ENCODE data around the gene MCRIP1. TPM values are rescaled to one million over a fixed set of nuclear protein-coding genes. Genes with fewer than 3 reads are reported as not detected.
"Not testable (repeated sequence)": the region's sequence is repeated elsewhere in the genome, so short reads cannot be mapped to it uniquely, and the experiment has no call there.

Gene MCRIP1
- total and polyA plus RNA-seq, 2 experiments from 2014 or later, result 102 to 145 TPM

DNA sequence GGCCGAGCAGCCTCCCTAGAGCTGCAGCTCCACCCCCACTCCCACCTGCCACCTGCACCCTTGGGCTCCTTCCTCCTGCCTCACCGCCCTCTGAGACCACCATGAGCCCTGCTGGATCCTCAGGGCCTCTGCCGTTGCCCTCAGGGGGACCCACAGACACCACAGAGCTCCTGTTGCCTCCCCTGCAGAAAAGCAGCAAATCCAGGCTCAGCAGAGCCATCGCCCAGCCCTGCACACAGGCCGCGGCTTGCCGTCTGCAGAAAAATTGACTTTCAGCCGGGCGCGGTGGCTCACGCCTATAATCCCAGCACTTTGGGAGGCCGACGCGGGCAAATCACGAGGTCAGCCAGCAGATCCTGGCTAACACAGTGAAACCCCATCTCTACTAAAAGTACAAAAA lies 8.8 kb upstream of the MCRIP1 start:
- Histone ChIP-seq H3K36me3 (ENCODE audit: low read depth) (peaks cover 18% of the 10 kb centered on the region; the same call in 1 of the 2 replicates), H2AFZ (no peak overlapping the region), H3K27ac (no peak overlapping the region), H3K27me3 (replicated peaks; ENCODE audit: insufficient read depth) (no peaks in the 10 kb centered on the region), H3K9me2 (ENCODE audit: insufficient read depth) (no peaks in the 10 kb centered on the region), H3K9ac (no peak overlapping the region), H3K4me2 (ENCODE audit: unreplicated experiment) (no peak overlapping the region), H3K79me2 (ENCODE audit: insufficient read depth) (peaks cover 7% of the 10 kb centered on the region; the same call in 1 of the 2 replicates), H3F3A (ENCODE audit: insufficient read depth) (peaks cover 41% of the 10 kb centered on the region), H3K9me3 (ENCODE audit: low read depth) (no peaks in the 10 kb centered on the region), H3K4me1 (ENCODE audit: insufficient read depth) (no peaks in the 10 kb centered on the region), H4K20me1 (ENCODE audit: insufficient read depth) (no peaks in the 10 kb centered on the region), H3K4me3 (no peak overlapping the region)
- TF ChIP-seq EZH2phosphoT487 (IDR thresholded peaks at IDR 0.05; ENCODE audit: insufficient read depth, low read depth) (no peak), EZH2 (IDR thresholded peaks at IDR 0.05; ENCODE audit: insufficient read depth, poor library complexity, severe bottlenecking) (no peak)
- WGBS, 2 experiments (ENCODE audit: low coverage in 1 of 2, low lambda C conversion rate in 2 of 2, missing lambda C conversion rate in 2 of 2), result 86 to 91% methylated on average over 15 of the region's 15 CpGs
- in situ Hi-C loops (cut with MboI), result no loop called here
- DNase-seq, result no peak

DNA sequence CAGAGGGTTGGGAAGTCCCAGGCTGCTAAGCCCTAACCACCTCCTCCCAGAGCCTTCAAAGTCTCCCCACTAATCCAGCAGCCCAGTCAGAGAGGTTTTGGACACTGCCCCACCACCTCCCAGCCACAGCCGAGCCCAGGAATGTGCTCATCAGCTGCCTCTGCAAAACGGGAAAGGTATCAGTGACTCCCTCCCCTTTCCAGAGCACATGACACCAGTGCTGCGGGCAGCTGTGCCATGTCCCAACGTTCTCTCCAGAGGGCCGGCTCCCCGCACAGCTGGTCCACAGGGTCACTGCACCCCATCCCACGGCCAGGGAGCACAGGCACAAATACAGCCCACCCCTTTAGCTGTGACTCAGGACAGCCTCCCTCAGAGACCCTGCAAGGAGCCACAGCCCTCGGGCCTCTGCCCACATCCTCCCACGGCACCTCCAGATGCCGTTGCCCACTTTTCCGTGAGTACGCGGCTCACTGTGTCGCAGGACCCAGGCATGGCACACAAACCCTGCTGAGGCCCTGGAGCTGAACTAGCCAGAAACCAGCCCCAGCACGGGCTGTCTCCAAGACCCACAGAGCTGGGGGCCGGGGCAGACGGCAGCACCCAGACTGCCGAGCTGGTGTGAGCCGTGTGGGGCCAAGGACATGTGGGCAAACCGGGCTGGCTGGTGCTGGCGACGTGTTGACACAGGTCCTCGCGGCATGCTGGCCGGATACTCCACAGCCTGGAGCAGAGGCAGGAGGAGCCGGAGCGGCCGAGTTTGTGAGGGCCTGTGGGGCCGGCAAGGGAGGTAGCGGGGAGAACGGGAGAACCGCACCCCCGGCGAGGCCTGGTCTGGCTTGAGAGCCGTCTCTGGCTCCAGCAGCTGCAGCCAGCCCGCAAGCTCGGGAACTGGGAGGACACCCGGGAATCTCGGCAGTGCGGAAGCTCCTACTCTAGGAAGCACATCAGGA lies 8.0 kb upstream of the MCRIP1 start:
- no peak overlapping the region for H3K4me2 ChIP-seq (ENCODE audit: unreplicated experiment)
- in situ Hi-C loops (cut with MboI), result no loop called here
- DNase-seq, result no peak

DNA sequence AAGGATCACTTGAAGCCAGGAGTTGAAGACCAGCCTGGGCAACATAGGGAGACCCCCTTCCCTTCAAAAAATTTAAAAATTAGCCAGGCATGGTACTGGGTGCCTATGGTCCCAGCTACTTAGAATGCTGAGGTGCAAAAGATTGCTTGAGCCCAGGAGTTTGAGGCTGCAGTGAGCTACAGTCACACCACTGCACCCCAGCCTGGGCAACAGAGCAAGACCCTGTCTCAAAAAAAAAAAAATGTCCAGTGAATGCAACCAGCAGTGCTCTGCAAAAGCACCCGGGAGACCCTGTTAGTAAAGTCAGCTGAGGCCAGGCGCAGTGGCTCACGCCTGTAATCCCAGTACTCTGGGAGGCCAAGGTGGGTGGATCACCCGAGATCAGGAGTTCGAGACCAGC lies 7.0 kb upstream of the MCRIP1 start:
- in situ Hi-C loops (cut with MboI); H3K9me3 ChIP-seq (ENCODE audit: low read depth): not testable (repeated sequence)
- 95 to 99% methylated on average over 5 of the region's 5 CpGs for WGBS, 2 experiments (ENCODE audit: low coverage in 1 of 2, low lambda C conversion rate in 2 of 2, missing lambda C conversion rate in 2 of 2)

More for the DNA sequence above, 8.0 kb upstream of the MCRIP1 start:
- no peak overlapping the region for H2AFZ ChIP-seq
- TF ChIP-seq EZH2 (IDR thresholded peaks at IDR 0.05; ENCODE audit: insufficient read depth, poor library complexity, severe bottlenecking) (no peak), EZH2phosphoT487 (IDR thresholded peaks at IDR 0.05; ENCODE audit: insufficient read depth, low read depth) (no peak)
- no peak overlapping the region for H3K4me3 ChIP-seq
- H3K79me2 ChIP-seq (ENCODE audit: insufficient read depth), result no peaks in the 10 kb centered on the region
- no peaks in the 10 kb centered on the region for H3K9me2 ChIP-seq (ENCODE audit: insufficient read depth)
- peaks cover 34% of the 10 kb centered on the region for H3F3A ChIP-seq (ENCODE audit: insufficient read depth)
- H3K4me1 ChIP-seq (ENCODE audit: insufficient read depth), result no peaks in the 10 kb centered on the region
- no peak overlapping the region for H3K9ac ChIP-seq
- no peaks in the 10 kb centered on the region for H4K20me1 ChIP-seq (ENCODE audit: insufficient read depth)
- H3K27me3 ChIP-seq (replicated peaks; ENCODE audit: insufficient read depth), result no peaks in the 10 kb centered on the region
- no peaks in the 10 kb centered on the region for H3K9me3 ChIP-seq (ENCODE audit: low read depth)
- no peak overlapping the region for H3K27ac ChIP-seq
- H3K36me3 ChIP-seq (ENCODE audit: low read depth), result peaks cover 15% of the 10 kb centered on the region; the same call in 1 of the 2 replicates
- 79 to 81% methylated on average over 38 to 39 of the region's 40 CpGs for WGBS, 2 experiments (ENCODE audit: low coverage in 1 of 2, low lambda C conversion rate in 2 of 2, missing lambda C conversion rate in 2 of 2)

DNA sequence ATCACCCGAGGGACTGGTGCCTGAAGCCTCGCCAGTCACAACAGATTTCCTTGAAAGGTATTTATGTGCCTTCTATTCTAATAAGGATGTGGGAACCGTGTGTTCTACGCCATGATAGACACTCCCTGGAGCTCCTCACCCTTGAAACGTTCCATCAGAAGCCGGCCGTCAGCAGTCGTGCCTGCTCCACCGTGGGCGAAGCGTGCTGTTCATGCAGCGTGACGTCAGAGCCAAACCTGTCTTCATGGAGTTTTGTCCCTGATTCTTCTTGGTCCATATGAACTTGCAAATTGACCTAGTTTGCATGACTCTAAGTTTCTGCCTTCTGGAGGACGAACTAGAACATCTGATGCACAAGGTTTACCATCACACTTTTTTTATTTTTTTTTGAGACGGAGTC lies 6.2 kb upstream of the MCRIP1 start:
- H3K36me3 ChIP-seq (ENCODE audit: low read depth), result peaks cover 8% of the 10 kb centered on the region; the same call in 1 of the 2 replicates
- WGBS, 2 experiments (ENCODE audit: low coverage in 1 of 2, low lambda C conversion rate in 2 of 2, missing lambda C conversion rate in 2 of 2), result 85 to 87% methylated on average over 14 to 15 of the region's 15 CpGs
- H3K9me3 ChIP-seq (ENCODE audit: low read depth), result no peaks in the 10 kb centered on the region
- no peak overlapping the region for H3K4me3 ChIP-seq
- no peaks in the 10 kb centered on the region for H3K79me2 ChIP-seq (ENCODE audit: insufficient read depth)
- in situ Hi-C loops (cut with MboI), result no loop called here
- no peaks in the 10 kb centered on the region for H3K4me1 ChIP-seq (ENCODE audit: insufficient read depth)
- peaks cover 22% of the 10 kb centered on the region for H3F3A ChIP-seq (ENCODE audit: insufficient read depth)
- no peaks in the 10 kb centered on the region for H3K27me3 ChIP-seq (replicated peaks; ENCODE audit: insufficient read depth)
- H3K4me2 ChIP-seq (ENCODE audit: unreplicated experiment), result no peak overlapping the region
- DNase-seq, result no peak
- H3K9ac ChIP-seq, result no peak overlapping the region
- H3K9me2 ChIP-seq (ENCODE audit: insufficient read depth), result no peaks in the 10 kb centered on the region
- TF ChIP-seq EZH2 (IDR thresholded peaks at IDR 0.05; ENCODE audit: insufficient read depth, poor library complexity, severe bottlenecking) (no peak), EZH2phosphoT487 (IDR thresholded peaks at IDR 0.05; ENCODE audit: insufficient read depth, low read depth) (no peak)
- H4K20me1 ChIP-seq (ENCODE audit: insufficient read depth), result no peaks in the 10 kb centered on the region
- no peak overlapping the region for H3K27ac ChIP-seq
- H2AFZ ChIP-seq, result no peak overlapping the region

More for the DNA sequence above, 7.0 kb upstream of the MCRIP1 start:
- not testable (repeated sequence) for H3K4me1 ChIP-seq (ENCODE audit: insufficient read depth); H4K20me1 ChIP-seq (ENCODE audit: insufficient read depth); H3K9ac ChIP-seq; H2AFZ ChIP-seq; H3K36me3 ChIP-seq (ENCODE audit: low read depth); H3K9me2 ChIP-seq (ENCODE audit: insufficient read depth); H3K27me3 ChIP-seq (replicated peaks; ENCODE audit: insufficient read depth); H3K4me3 ChIP-seq; H3K79me2 ChIP-seq (ENCODE audit: insufficient read depth); H3K4me2 ChIP-seq (ENCODE audit: unreplicated experiment); DNase-seq; H3K27ac ChIP-seq
- peaks cover 27% of the 10 kb centered on the region for H3F3A ChIP-seq (ENCODE audit: insufficient read depth)
